ENCODE data around the gene RBCK1.

RBCK1 gene

DNA sequence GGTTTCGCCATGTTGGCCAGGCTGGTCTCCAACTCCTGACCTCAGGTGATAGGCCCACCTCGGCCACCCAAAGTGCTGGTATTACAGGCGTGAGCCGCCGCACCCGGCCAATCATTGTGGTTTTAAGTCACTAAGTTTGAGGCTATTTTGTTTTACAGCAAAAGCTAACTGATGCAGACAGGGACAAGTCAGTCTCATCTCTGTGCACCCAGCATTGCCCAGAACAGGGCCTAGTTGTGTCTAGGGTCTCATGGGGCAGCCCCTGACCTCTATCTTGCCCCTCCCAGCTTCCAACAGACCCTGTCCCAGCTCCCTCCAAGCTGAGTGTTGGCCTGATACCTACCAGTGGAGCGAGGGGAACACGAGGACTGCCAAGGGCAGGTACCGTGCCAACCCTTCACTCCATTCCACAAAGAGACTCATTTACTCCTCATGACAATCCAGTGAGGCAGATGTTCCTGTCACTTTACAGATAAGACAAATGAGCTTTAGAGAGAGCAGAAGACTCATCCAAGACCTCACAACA is 8.9 kb upstream of the RBCK1 start:
- Histone ChIP-seq H3K4me1 (ENCODE audit: control insufficient read depth in 2 of 2, insufficient read depth in 2 of 2, low read length in 2 of 2) (peaks cover 0 to 2% of the 10 kb centered on the region in 2 donors), H3K4me3 (ENCODE audit: low read length in 2 of 2) (no peak overlapping the region), H3K27ac (ENCODE audit: low read depth in 2 of 2, low read length in 2 of 2) (no peak overlapping the region), H3K27me3 (ENCODE audit: control insufficient read depth in 2 of 2, insufficient read depth in 2 of 2, low read length in 2 of 2) (no peaks in the 10 kb centered on the region), H3K36me3 (ENCODE audit: control insufficient read depth in 2 of 2, insufficient read depth in 2 of 2, low read length in 2 of 2) (peaks cover 8 to 18% of the 10 kb centered on the region in 2 donors), H3K9ac (ENCODE audit: low read depth in 1 of 2, low read length in 2 of 2) (no peak overlapping the region), H3K9me3 (ENCODE audit: control insufficient read depth in 2 of 2, low read length in 2 of 2) (no peaks in the 10 kb centered on the region)

DNA sequence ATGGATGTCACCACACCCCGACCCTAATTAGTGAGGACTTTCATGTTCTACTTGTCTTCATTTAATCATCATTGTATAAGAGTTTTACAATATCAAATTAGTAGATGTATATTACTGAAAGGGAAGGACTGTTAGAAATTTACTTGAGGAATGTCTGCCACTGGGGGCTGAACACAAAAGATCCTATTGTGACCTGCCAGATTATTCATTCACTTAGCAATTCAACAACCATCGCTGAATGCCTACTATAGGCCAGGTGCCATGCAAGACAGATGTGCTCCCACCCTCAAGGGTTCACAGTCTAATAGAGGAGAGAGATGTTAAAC is 8.0 kb upstream of the RBCK1 start:
- no peaks in the 10 kb centered on the region for H3K27me3 ChIP-seq (ENCODE audit: control insufficient read depth in 2 of 2, insufficient read depth in 2 of 2, low read length in 2 of 2)
- no peak overlapping the region for H3K27ac ChIP-seq (ENCODE audit: low read depth in 2 of 2, low read length in 2 of 2)
- no peaks in the 10 kb centered on the region for H3K9me3 ChIP-seq (ENCODE audit: control insufficient read depth in 2 of 2, low read length in 2 of 2)
- peaks cover 8 to 13% of the 10 kb centered on the region in 2 donors for H3K36me3 ChIP-seq (ENCODE audit: control insufficient read depth in 2 of 2, insufficient read depth in 2 of 2, low read length in 2 of 2)
- peaks cover 0 to 2% of the 10 kb centered on the region in 2 donors for H3K4me1 ChIP-seq (ENCODE audit: control insufficient read depth in 2 of 2, insufficient read depth in 2 of 2, low read length in 2 of 2)
- no peak overlapping the region for H3K9ac ChIP-seq (ENCODE audit: low read depth in 1 of 2, low read length in 2 of 2)
- no peak overlapping the region for H3K4me3 ChIP-seq (ENCODE audit: low read length in 2 of 2)

DNA sequence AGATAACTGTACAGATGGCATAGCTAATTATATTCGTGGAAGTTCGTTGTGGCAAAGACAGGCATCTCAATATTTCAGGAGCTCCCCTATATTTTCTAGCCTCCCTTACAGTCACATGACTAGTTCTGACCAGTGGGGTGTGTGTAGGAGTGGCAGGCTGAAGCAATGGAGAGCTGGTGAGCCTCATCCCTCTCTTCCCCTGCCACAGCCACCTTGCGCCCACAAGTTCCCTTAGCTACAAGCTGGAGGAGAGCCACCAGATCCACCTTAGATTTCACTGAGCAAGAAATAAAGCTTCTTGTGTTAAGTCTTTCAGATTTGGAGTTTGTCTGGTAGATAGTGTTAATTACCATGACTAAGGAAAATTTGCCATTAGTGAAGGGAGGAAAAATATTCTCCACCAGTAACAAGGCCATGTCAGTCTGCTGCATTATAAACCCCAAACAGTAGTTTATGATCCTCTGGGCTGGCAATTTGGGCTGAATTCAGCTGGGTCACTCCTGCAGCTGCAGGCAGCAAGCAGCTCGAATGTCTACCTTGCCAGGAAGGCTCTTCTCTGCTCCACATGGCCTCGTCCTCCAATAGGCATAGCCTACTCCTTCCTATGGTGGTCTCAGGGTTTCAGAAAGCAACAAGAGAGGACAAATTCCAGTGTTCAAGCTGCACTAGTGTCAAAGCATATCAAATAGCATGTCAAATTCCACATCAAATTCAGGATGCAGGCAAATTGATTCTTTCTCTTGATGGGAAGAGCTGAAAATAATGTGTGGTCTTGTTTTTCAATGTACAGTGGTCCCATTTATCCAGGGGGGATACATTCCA is 7.4 kb upstream of the RBCK1 start:
- Histone ChIP-seq H3K27ac (ENCODE audit: low read depth in 2 of 2, low read length in 2 of 2) (peak overlapping the region in 1 of 2 donors; percentile 9), H3K9ac (ENCODE audit: low read depth in 1 of 2, low read length in 2 of 2) (no peak overlapping the region), H3K4me1 (ENCODE audit: control insufficient read depth in 2 of 2, insufficient read depth in 2 of 2, low read length in 2 of 2) (peaks cover 0 to 2% of the 10 kb centered on the region in 2 donors), H3K9me3 (ENCODE audit: control insufficient read depth in 2 of 2, low read length in 2 of 2) (no peaks in the 10 kb centered on the region), H3K36me3 (ENCODE audit: control insufficient read depth in 2 of 2, insufficient read depth in 2 of 2, low read length in 2 of 2) (peaks cover 8 to 13% of the 10 kb centered on the region in 2 donors), H3K4me3 (ENCODE audit: low read length in 2 of 2) (no peak overlapping the region), H3K27me3 (ENCODE audit: control insufficient read depth in 2 of 2, insufficient read depth in 2 of 2, low read length in 2 of 2) (no peaks in the 10 kb centered on the region)

DNA sequence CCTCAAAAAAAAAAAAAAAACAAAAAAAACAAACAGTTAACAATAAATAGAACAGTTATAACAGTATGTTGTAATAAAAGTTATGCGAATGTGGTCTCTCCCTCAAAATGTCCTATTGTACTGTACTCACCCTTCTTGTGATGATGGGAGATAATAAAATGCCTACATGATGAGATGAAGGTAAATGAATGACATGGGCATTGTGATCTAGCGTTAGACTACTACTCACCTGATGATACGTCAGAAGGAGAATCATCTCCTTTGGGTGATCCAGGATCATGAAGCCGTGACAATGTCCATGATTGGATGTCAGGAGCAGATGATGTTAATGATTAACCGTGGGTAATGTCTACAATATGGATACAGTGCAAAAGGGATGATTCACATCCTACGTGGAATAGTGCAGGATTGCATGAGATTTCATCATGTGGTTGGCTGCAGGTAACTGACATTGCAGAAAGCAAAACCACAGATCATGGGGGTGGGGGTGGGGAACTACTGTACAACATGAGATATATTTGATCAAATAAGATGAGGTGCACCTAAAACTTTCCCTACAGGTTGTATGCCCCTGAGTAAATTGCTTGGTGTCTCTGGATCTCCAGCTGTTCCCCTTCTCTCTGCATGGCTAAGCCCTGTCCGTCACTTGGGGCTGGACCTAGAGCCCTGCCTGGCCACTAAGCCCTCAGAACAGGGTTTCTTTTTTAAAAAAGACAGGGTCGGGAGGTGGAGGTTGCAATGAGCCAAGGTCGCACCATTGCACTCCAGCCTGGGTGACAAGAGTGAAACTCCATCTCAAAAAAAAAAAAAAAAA is 6.2 kb upstream of the RBCK1 start:
- Histone ChIP-seq H3K9ac (ENCODE audit: low read depth in 1 of 2, low read length in 2 of 2) (no peak overlapping the region), H3K27me3 (ENCODE audit: control insufficient read depth in 2 of 2, insufficient read depth in 2 of 2, low read length in 2 of 2) (no peaks in the 10 kb centered on the region), H3K36me3 (ENCODE audit: control insufficient read depth in 2 of 2, insufficient read depth in 2 of 2, low read length in 2 of 2) (peaks cover 1 to 5% of the 10 kb centered on the region in 2 donors), H3K27ac (ENCODE audit: low read depth in 2 of 2, low read length in 2 of 2) (no peak overlapping the region), H3K9me3 (ENCODE audit: control insufficient read depth in 2 of 2, low read length in 2 of 2) (no peaks in the 10 kb centered on the region), H3K4me3 (ENCODE audit: low read length in 2 of 2) (no peak overlapping the region), H3K4me1 (ENCODE audit: control insufficient read depth in 2 of 2, insufficient read depth in 2 of 2, low read length in 2 of 2) (peaks cover 0 to 4% of the 10 kb centered on the region in 2 donors)

DNA sequence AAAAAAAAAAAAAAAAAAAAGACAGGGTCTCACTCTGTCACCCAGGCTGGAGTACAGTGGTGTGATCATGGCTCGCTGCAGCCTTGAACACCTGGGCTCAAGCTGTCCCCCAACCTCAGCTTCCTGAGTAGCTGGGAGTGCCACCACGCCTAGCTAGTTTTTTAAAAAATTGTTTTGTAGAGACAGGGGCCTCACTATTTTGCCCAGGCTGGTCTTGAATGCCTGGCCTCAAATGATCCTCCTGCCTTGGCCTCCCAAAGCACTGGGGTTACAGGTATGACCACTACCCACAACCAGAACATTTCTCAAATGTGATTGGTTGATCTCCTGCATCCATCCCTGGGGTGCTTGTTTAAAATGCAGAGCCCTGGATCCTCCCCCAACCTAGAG is 5.6 kb upstream of the RBCK1 start:
- Histone ChIP-seq H3K9me3 (ENCODE audit: control insufficient read depth in 2 of 2, low read length in 2 of 2) (no peaks in the 10 kb centered on the region), H3K9ac (ENCODE audit: low read depth in 1 of 2, low read length in 2 of 2) (no peak overlapping the region), H3K36me3 (ENCODE audit: control insufficient read depth in 2 of 2, insufficient read depth in 2 of 2, low read length in 2 of 2) (peaks cover 0 to 2% of the 10 kb centered on the region in 2 donors), H3K4me1 (ENCODE audit: control insufficient read depth in 2 of 2, insufficient read depth in 2 of 2, low read length in 2 of 2) (peaks cover 6 to 10% of the 10 kb centered on the region in 2 donors), H3K27me3 (ENCODE audit: control insufficient read depth in 2 of 2, insufficient read depth in 2 of 2, low read length in 2 of 2) (no peaks in the 10 kb centered on the region), H3K4me3 (ENCODE audit: low read length in 2 of 2) (no peak overlapping the region), H3K27ac (ENCODE audit: low read depth in 2 of 2, low read length in 2 of 2) (no peak overlapping the region)

DNA sequence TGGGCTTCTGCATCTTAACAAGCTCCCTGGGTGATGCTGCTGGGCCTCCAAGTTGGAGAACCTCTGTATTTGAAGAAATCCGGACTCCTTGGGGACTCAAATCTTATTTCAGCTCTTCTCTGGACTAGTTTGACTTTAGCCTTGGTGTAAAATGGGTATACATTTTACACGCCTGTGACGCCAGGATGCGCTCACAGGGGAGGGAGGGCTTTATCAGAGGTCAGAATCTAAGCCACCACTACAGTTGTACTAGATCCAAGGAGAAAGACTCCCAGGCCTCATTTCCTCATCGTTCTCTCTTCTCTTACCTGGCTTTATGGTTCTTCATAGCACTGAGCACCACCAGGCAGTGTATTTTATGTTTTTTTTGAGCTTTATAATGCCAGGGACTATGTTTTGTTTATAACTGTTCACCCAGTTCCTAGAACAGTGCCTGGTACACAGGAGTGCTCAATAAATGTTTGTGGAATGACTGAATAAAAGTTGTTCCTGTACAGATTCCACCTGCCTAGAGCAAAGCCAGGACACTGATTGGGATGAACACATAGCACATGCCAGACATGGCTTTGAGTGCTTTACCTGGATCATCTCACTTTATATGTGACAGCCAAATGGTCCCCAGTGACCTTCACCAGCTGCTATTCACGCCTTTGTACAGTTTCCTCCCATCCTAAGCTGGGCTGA is 5.1 kb upstream of the RBCK1 start:
- H3K27me3 ChIP-seq (ENCODE audit: control insufficient read depth in 2 of 2, insufficient read depth in 2 of 2, low read length in 2 of 2): no peaks in the 10 kb centered on the region
- no peaks in the 10 kb centered on the region for H3K36me3 ChIP-seq (ENCODE audit: control insufficient read depth in 2 of 2, insufficient read depth in 2 of 2, low read length in 2 of 2)
- H3K9ac ChIP-seq (ENCODE audit: low read depth in 1 of 2, low read length in 2 of 2): no peak overlapping the region
- H3K27ac ChIP-seq (ENCODE audit: low read depth in 2 of 2, low read length in 2 of 2): no peak overlapping the region
- H3K9me3 ChIP-seq (ENCODE audit: control insufficient read depth in 2 of 2, low read length in 2 of 2): no peaks in the 10 kb centered on the region
- H3K4me3 ChIP-seq (ENCODE audit: low read length in 2 of 2): no peak overlapping the region
- peaks cover 8 to 12% of the 10 kb centered on the region in 2 donors for H3K4me1 ChIP-seq (ENCODE audit: control insufficient read depth in 2 of 2, insufficient read depth in 2 of 2, low read length in 2 of 2)

DNA sequence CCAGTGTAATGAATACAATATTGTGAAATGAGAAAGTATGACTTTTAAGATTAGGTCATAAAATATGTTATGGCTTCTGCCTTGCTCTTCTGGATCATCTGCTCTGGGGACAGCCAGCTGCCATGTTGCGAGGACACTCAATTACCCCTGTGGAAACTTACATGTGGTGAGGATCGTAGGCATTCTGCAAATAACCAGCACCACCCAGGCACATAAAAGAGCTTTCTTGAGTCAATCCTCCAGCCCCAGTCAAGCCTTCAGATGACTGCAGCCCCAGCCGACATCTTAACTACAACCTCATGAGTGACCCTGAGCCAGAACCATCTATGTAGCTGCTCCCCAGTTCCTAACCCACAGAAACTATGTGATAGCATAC is 4.5 kb upstream of the RBCK1 start:
- Histone ChIP-seq H3K9ac (ENCODE audit: low read depth in 1 of 2, low read length in 2 of 2) (no peak overlapping the region), H3K9me3 (ENCODE audit: control insufficient read depth in 2 of 2, low read length in 2 of 2) (no peaks in the 10 kb centered on the region), H3K27me3 (ENCODE audit: control insufficient read depth in 2 of 2, insufficient read depth in 2 of 2, low read length in 2 of 2) (no peaks in the 10 kb centered on the region), H3K4me1 (ENCODE audit: control insufficient read depth in 2 of 2, insufficient read depth in 2 of 2, low read length in 2 of 2) (peaks cover 8 to 12% of the 10 kb centered on the region in 2 donors), H3K36me3 (ENCODE audit: control insufficient read depth in 2 of 2, insufficient read depth in 2 of 2, low read length in 2 of 2) (no peaks in the 10 kb centered on the region), H3K27ac (ENCODE audit: low read depth in 2 of 2, low read length in 2 of 2) (no peak overlapping the region), H3K4me3 (ENCODE audit: low read length in 2 of 2) (no peak overlapping the region)

DNA sequence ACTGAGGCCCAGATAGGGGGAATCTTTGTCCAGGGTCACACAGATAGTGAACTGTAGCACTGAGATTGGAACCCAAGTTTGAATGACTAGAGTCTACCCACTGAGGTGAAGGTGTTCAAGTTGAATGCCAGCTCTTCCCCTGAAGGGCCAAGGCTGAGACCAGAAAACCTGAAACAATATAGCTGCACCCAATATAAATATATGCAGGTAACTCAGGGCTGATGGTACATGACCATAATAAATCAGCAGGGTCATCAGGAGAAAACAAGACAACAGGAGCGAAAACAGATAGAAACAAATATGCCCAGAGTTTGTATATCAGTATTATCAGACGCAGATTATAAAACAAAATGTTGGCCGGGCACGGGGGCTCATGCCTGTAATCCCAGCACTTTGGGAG is 4.0 kb upstream of the RBCK1 start:
- Histone ChIP-seq H3K4me1 (ENCODE audit: control insufficient read depth in 2 of 2, insufficient read depth in 2 of 2, low read length in 2 of 2) (peaks cover 14 to 15% of the 10 kb centered on the region in 2 donors), H3K9ac (ENCODE audit: low read depth in 1 of 2, low read length in 2 of 2) (no peak overlapping the region), H3K36me3 (ENCODE audit: control insufficient read depth in 2 of 2, insufficient read depth in 2 of 2, low read length in 2 of 2) (no peaks in the 10 kb centered on the region), H3K9me3 (ENCODE audit: control insufficient read depth in 2 of 2, low read length in 2 of 2) (no peaks in the 10 kb centered on the region), H3K27ac (ENCODE audit: low read depth in 2 of 2, low read length in 2 of 2) (no peak overlapping the region), H3K4me3 (ENCODE audit: low read length in 2 of 2) (no peak overlapping the region), H3K27me3 (ENCODE audit: control insufficient read depth in 2 of 2, insufficient read depth in 2 of 2, low read length in 2 of 2) (no peaks in the 10 kb centered on the region)

DNA sequence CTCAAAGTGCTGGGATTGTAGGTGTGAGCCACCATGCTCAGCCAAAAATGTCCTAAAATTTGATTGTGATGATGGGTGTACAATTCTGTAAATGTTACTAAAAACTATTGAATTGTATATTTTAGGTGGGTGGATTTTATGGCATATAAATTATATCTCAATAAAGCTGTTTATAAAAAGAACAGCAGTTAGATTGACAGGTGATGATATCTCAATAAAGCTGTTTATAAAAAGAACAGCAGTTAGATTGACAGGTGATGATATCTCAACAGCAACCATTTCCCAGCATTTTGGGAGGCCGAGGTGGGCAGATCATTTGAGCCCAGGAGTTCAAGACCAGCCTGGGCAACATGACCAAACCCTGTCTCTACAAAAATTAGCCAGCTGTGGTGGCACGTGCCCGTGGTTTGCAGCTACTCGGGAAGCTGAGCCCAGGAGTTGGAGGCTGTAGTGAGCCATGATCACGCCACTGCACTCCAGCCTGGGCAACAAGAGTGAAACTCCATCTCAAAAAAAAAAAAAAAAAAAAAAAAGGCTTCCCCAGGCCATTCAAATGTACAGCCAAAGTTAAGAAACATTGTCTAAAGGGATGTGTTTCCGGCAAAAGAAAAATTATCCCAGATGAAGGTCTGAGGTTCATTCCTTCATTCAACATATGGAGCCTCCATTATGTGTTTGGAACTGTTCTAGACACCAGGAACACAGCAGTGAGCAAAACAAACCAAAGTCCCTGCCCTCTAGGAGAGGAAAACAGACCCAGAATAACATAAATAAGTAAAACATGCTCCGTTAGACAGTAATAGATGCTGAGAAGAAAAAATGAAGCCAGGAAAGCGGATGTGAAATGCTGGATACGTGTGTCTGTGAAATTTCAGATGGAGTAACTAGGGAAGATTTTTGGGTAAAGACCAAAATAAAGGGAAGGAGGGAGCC is 1.6 kb upstream of the RBCK1 start:
- H3K27me3 ChIP-seq (ENCODE audit: control insufficient read depth in 2 of 2, insufficient read depth in 2 of 2, low read length in 2 of 2): no peaks in the 10 kb centered on the region
- peak overlapping the region in 1 of 2 donors; percentile 87 for H3K27ac ChIP-seq (ENCODE audit: low read depth in 2 of 2, low read length in 2 of 2)
- H3K4me3 ChIP-seq (ENCODE audit: low read length in 2 of 2): peak overlapping the region in 1 of 2 donors; percentile 72
- no peaks in the 10 kb centered on the region for H3K9me3 ChIP-seq (ENCODE audit: control insufficient read depth in 2 of 2, low read length in 2 of 2)
- peaks cover 24 to 30% of the 10 kb centered on the region in 2 donors for H3K4me1 ChIP-seq (ENCODE audit: control insufficient read depth in 2 of 2, insufficient read depth in 2 of 2, low read length in 2 of 2)
- H3K36me3 ChIP-seq (ENCODE audit: control insufficient read depth in 2 of 2, insufficient read depth in 2 of 2, low read length in 2 of 2): peaks cover 11 to 16% of the 10 kb centered on the region in 2 donors
- H3K9ac ChIP-seq (ENCODE audit: low read depth in 1 of 2, low read length in 2 of 2): peak overlapping the region in 1 of 2 donors; percentile 65
